Measurements from ENCODE around the gene NEK9.

The NEK9 gene

GRCh38 chr14:75067212-75067611 lies 59.6 kb downstream of the NEK9 start:
- DNase-seq (ENCODE audit: low read depth in 3 of 3), result no peak

- no peak for DNase-seq (ENCODE audit: low read depth in 3 of 3)
These were observed 60.2 kb downstream of the NEK9 start for GRCh38 chr14:75066691-75067090.

GRCh38 chr14:75064205-75064567 lies 62.7 kb downstream of the NEK9 start:
- no peak for DNase-seq (ENCODE audit: low read depth in 3 of 3)

DNA sequence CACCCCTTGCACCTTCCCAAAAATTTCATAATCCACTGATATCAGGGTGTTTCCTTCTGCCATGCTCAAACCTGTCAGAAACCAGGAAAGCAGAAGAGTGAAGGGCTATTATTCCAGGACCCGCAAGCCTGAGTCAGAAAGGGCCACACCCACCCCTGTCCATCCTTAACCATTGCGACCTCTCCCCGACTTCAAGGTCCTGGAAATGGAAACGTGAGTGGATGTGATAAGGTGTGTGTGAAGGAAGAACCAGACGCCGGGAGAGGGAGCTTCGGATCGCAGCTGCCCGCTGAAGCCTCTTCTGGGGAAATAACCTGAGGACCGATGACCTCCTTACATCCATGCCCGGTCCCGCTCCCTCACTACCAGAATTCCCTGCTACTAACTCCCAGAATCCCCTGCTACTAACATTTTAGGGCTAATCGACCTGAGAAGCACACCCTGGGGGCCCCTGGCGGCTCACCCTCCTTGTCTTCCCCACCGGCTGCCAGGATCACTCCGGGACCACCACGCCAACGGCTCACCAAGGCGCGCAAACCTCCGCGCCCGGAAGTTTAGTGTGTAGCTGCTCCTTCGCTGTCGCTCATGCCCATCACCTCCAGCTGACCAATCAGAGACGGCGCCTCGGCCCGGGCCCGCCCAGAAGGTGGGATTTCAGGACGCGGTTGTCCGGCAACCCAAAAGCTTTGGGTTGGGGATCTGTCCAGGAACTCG lies 63.2 kb downstream of the NEK9 start, which contains the start of gene ACYP1:
Gene ACYP1, minus strand, starts transcription at position 534 of the 714 bp plus-strand sequence. Its CDS starts 471 bp downstream, at position 63.
- peak; percentile 85 to 95 (median 86) for DNase-seq (ENCODE audit: low read depth in 3 of 3)

DNA sequence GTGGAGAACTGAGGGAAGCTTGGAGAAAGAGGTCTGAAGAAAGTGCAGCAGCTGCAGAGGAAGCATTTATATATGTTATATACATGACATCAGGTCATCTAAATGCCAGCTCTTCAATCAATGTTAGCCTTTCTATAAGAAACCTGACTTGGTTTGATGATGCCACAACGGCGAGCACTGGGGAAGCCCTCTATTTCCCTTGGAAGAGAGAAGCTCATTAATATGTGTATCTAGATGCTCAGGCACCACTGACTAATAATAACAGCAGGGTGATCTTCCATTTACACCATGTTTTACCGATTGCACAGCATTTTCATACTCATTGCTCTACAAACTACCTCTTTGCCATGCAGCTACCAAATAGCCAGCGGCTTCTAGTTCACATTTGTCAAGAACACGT lies 63.8 kb downstream of the NEK9 start:
- DNase-seq (ENCODE audit: low read depth in 3 of 3), result no peak

- no peak for DNase-seq (ENCODE audit: low read depth in 3 of 3)
These were observed 66.4 kb downstream of the NEK9 start for GRCh38 chr14:75060420-75060819.

DNA sequence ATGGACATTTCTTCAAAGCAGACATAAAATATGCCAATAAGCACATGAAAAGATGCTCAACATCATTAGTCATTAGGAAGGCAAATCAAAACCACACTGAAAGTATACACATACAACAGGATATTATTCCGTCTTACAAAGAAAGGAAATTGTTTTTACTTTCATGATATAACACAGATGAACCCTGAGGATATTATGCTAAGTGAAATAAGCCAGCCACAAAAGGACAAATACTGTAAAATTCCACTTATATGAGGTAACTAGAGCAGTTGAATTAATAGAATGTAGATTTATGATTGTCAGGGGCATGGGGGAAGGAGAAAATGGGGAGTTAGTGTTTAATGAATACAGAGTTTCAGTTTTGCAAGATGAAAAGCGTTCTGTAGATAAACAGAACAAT lies 67.2 kb downstream of the NEK9 start:
- DNase-seq (ENCODE audit: low read depth in 3 of 3), result no peak

DNA sequence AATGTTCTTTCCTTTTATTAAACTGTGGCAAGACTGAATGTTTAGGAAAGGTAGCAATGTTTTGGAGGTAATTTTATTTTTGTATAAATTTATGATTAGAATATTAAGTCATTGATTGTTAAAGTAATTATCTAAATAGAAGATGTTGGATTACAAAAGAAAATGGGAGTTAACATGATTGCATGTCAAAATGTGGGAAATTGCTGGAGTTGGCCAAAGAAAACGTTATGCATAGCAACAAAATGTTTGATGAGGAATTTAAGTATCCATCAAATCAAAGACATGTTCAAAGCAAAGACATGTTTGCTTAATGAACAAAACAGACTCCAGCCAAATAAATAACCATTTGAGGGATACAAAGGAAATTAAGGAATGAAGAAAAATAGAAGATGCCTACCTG lies 72.4 kb downstream of the NEK9 start:
- DNase-seq (ENCODE audit: low read depth in 3 of 3), result no peak

DNA sequence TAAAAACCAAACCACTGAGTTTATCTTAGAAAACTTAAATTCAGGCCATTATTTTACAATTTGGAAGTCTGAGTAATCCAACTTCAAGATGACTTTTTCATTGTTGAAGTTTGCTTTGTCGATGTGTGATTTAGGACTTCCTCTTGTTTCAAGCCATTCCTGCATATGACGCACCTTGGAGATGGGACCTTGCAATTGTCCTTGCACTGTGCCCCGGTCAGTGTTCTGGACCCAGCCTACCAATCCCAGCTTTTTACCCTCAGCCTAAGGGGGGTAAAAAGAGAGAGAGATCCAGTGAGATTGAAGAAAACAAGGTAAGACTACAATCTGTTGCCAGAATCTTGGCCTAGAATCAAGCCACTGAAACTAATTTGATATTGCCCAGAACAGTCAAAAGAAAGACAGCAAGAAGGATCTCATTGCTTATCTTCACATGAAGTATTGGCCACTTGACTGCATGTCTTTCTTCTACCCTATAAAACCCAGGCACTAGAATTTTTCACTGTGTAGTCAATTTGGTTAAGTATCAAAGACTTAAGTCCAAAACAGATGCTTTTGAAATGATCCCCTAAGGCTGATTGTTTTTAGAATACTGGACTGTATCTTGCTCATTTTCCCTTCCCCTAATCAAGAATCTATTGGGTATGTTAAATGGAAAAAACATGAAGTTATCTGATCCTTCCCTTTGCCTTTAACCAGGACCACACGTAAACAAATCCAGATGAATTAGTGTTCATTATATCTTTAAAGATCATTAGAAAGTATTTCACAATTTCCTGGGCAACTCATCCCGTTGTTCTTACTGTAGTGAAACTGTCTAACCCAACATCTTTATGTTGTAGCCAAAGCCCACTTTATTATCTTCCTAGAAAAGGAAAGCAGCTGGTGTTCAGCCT lies 73.2 kb downstream of the NEK9 start:
- no peak for DNase-seq (ENCODE audit: low read depth in 3 of 3)

- no peak for DNase-seq (ENCODE audit: low read depth in 3 of 3)
These were observed 75.3 kb downstream of the NEK9 start for GRCh38 chr14:75051556-75051899.

- peak; percentile 56 to 74 (median 65) for DNase-seq (ENCODE audit: low read depth in 3 of 3)
These were observed 75.8 kb downstream of the NEK9 start, which contains the start of gene MLH3 for GRCh38 chr14:75050852-75051555. TSS of gene MLH3 (minus strand) at chr14:75051467. CDS start at chr14:75049655, 1,812 bp downstream.

- DNase-seq (ENCODE audit: low read depth in 3 of 3), result no peak
These were observed 77.1 kb downstream of the NEK9 start for GRCh38 chr14:75049731-75050201.

- no peak for DNase-seq (ENCODE audit: low read depth in 3 of 3)
These were observed 77.7 kb downstream of the NEK9 start for GRCh38 chr14:75049136-75049535.

- no peak for DNase-seq (ENCODE audit: low read depth in 3 of 3)
These were observed 78.7 kb downstream of the NEK9 start for GRCh38 chr14:75048101-75048500.

- no peak for DNase-seq (ENCODE audit: low read depth in 3 of 3)
These were observed 79.3 kb downstream of the NEK9 start for GRCh38 chr14:75047506-75047905.

DNA sequence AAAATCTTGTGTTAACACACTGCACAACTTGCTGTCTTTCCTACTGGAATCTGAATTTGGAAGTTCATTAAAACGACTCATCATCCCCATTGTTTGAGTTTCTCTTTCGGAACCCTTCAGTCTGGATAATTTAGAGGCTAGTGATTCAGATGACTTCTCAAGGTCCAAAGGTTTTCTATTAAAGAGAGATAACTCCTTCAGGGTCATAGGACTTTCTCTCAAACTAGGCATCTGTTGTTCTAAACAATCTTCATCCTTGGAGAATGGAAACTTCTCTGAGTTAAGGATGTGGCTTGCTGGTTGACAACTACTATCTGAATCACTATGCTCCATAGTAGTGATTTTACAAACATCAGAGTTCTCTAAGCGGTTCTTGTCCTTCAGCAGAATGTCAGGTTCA lies 79.9 kb downstream of the NEK9 start:
- no peak for DNase-seq (ENCODE audit: low read depth in 3 of 3)

- no peak for DNase-seq (ENCODE audit: low read depth in 3 of 3)
These were observed 80.6 kb downstream of the NEK9 start for GRCh38 chr14:75046275-75046674.

GRCh38 chr14:75044752-75045151 lies 82.1 kb downstream of the NEK9 start:
- no peak for DNase-seq (ENCODE audit: low read depth in 3 of 3)

DNA sequence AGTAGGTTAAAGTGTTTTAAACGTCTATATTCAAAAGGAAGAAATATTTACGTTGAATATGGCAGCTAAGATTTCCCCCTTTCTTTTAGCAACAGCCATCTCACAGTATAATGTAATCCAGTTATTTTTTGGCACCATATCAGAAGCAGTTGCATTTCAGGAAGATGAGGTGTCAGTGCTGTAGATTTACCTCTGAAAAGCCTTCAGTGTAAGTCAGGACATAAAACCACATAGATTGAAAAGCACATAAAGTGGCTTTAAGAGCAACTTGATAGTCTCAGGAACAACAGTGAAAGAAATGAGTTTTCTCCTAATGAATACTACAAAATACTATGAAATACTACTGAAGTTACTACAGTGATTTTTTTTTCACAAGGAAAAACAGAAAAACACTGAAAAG lies 82.5 kb downstream of the NEK9 start:
- DNase-seq (ENCODE audit: low read depth in 3 of 3), result no peak

- no peak for DNase-seq (ENCODE audit: low read depth in 3 of 3)
These were observed 84.8 kb downstream of the NEK9 start for GRCh38 chr14:75042035-75042434.

GRCh38 chr14:75041613-75042012 lies 85.2 kb downstream of the NEK9 start:
- no peak for DNase-seq (ENCODE audit: low read depth in 3 of 3)

DNA sequence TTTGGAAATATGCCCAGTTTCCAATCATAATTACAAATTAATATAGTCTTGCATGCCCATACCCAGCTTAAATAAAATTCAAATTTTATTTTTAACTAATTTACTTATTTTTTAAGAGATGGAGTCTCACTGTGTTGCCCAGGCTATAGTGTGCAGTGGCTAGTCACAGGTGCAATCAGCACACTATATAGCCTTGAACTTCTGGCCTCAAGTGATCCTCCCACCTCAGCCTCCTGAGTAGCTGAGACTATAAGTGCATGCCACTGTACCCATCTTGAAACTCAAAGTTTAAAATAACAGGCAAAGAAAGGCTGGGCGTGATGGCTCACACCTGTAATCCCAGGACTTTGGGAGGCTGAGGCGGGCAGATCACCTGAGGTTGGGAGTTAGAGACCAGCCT lies 85.9 kb downstream of the NEK9 start:
- no peak for DNase-seq (ENCODE audit: low read depth in 3 of 3)

Measured in stimulated activated CD4-positive, alpha-beta T cell treated with anti-CD3 and anti-CD28 coated beads, TNF-alpha, amount 100 ng/mL, for 24 hours (primary cell).